ENCODE measurements around the gene CLCF1. TPM values are rescaled to one million over a fixed set of nuclear protein-coding genes. Genes with fewer than 3 reads are reported as not detected.

Gene CLCF1
- total RNA-seq, 4 donors from 2014 or later = 1.1 to 4.1 (median 3.8) TPM

- TF ChIP-seq CTCF (IDR thresholded peaks at IDR 0.05; ENCODE audit: low read depth) = no peak
Measured at GRCh38 chr11:67406969-67407687, 33.7 kb upstream of the CLCF1 start.

- no peak for TF ChIP-seq CTCF (IDR thresholded peaks at IDR 0.05; ENCODE audit: low read depth)
Measured at GRCh38 chr11:67406420-67406968, 33.1 kb upstream of the CLCF1 start.

GRCh38 chr11:67405688-67406339, 32.4 kb upstream of the CLCF1 start:
- TF ChIP-seq CTCF (IDR thresholded peaks at IDR 0.05; ENCODE audit: low read depth) = no peak

GRCh38 chr11:67405196-67405567, 31.8 kb upstream of the CLCF1 start:
- no peak for TF ChIP-seq CTCF (IDR thresholded peaks at IDR 0.05; ENCODE audit: low read depth)

GRCh38 chr11:67404515-67405195, 31.3 kb upstream of the CLCF1 start:
- no peak for TF ChIP-seq CTCF (IDR thresholded peaks at IDR 0.05; ENCODE audit: low read depth)

GRCh38 chr11:67401495-67402191, 28.2 kb upstream of the CLCF1 start, which contains the start of gene PPP1CA:
PPP1CA (minus strand) TSS chr11:67401858; CDS start chr11:67401782, 76 bp downstream.
- TF ChIP-seq CTCF (IDR thresholded peaks at IDR 0.05; ENCODE audit: low read depth) = no peak
